Right renal pelvis (tissue), 4 donors: ENCODE data around the gene KCNH6. TPM values are rescaled to one million over a fixed set of nuclear protein-coding genes. Genes with fewer than 3 reads are reported as not detected.

Source experiments
- DNase-seq, 4 donors: peaks; one replicate each; pipeline ENCODE4 v3.0.0-alpha.2; 2013; ENCODE audit warnings: low read depth in 4 of 4, low spot score in 3 of 4, missing footprints in 1 of 4
- polyA plus RNA-seq, 4 donors: library from polyadenylated mRNA; unstranded; fragments of 120-200 nt; gene quantifications; one replicate each; pipeline ENCODE4 v1.2.1, GENCODE V29; 2013; ENCODE audit not compliant: insufficient read length in 4 of 4

The KCNH6 gene
- polyA plus RNA-seq, 4 donors: 1.4 to 2.2 (median 2.0) TPM

DNA sequence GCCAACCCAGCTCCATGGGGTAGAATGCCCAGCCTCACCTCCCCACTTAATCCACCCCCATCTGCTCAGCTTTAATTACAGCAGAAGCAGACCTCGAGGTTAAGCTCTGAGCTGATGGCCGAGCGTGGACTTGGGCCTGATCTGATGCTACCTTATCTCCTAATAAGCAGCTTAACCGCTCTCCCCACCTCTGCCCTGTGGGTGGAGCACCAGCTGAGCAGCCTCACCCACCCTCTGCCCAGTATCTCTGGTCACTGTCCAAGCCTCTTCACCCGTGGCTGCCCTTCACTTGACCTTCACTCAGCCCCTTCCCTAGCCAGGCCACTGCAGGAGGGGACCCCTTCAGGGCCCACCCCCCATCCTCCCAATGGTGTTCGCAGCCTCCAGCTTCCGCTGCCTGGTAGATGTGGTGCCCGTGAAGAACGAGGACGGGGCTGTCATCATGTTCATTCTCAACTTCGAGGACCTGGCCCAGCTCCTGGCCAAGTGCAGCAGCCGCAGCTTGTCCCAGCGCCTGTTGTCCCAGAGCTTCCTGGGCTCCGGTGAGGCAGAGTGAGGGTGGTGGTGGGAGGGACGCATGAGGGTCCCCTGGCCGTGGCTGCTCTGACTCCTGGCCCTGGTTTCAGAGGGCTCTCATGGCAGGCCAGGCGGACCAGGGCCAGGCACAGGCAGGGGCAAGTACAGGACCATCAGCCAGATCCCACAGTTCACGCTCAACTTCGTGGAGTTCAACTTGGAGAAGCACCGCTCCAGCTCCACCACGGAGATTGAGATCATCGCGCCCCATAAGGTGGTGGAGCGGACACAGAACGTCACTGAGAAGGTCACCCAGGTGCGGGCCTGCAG, 6.8 kb downstream of the KCNH6 start:
- DNase-seq: no peak

DNA sequence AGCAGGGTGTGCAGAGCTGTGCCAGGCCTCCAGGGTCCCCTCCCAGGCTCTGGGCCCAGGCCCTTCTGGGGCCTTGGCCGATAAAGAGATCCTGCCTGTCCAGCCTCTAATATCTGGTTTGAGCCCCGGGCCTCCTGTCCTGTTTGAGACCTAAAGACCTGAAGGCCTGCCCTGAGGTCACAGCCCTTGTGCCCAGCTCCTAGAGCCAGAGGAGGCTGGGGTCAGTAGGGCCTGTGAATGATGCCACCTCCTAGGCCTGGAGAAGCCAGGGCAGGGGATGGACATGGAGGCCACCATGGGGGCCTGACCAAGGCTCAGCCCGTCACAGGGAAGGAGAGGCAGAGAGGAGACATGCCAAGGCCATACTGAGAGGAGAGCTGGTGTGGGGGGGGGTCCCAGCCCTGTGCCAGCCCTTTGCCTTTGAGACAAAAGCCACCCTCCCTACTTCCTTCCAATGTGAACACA, 7.4 kb downstream of the KCNH6 start:
- DNase-seq: no peak

DNA sequence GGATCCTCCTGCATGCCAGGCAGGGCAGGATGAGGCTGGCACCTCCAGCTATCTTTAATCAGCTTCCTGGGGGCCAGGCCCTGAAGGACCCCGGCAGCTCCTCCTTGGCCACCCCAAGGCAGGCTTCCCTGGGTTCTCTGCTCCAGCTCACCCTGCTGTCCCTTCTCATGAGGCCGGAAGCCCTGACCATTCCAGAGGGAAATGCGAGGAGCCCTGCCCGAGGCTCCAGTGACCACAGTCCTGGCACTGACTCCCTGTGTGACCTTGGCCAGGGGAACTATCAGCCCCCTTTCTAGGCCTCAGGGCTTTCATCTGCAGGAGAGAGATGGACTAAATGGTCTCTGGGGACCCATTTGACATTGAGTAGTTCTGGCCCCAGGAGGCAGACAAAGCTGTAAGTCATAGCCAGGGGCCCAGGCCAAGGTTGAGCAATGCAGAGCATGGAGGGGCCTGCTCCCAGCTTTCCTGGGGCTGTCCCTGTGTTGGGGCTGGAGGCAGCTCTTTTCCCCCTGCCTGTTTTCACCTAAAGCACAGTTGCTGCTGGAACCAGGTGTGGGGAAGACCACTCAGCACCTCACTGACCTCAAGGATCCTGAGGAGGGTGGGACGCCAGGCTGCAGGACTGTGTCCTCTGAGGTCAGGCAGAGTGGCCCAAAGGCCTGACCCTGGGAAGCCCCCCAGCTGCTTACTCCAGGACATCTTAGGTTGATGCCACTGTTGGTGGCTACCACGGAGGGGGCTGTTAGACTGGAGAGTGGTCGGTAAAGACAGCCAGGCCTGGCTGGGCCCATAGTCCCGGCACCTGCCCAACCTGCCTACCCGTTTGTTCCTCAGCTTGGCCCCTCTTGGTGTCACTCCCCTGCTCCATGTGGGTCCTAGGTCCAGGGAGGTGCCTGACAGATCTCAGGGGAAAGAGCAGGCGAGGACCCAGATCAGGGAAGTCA, 8.1 kb downstream of the KCNH6 start:
- no peak for DNase-seq

DNA sequence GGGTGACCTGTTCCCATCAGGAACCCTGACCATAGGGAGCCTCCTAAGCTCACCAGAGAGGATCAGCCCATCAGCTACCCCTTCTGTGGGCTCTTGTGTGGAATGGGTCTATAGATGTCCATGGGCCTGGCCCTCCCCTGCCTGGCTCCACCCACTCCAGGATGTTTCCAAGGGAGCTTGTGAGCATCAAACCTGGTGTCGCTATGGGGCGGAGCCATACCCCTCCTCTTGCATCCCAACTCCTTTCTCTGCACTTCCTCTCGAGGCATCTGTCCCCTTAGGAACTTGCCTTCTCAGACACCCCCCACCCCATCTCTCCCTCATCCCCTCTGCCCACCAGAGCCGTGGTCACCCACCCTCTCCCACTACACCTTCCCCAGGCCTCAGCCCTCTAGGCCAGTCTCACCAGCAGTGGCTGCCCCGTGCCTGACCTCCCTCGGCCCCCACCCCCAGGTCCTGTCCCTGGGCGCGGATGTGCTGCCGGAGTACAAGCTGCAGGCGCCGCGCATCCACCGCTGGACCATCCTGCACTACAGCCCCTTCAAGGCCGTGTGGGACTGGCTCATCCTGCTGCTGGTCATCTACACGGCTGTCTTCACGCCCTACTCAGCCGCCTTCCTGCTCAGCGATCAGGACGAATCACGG, 10.4 kb downstream of the KCNH6 start:
- DNase-seq: no peak

DNA sequence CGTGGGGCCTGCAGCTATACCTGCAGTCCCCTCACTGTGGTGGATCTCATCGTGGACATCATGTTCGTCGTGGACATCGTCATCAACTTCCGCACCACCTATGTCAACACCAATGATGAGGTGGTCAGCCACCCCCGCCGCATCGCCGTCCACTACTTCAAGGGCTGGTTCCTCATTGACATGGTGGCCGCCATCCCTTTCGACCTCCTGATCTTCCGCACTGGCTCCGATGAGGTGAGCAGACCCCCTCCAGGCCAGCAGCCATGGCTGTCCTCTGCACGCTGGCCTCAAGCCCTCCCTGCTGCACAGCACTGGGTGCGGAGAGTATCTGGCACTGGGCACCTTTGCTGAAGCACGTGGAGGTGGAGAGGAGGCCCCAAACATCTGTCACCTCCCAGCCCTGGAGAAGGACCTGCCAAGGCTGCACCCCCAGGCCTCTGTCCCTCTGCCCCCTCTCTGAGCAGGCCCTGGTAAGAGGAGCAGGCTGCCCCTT, 11.0 kb downstream of the KCNH6 start:
- DNase-seq: no peak

DNA sequence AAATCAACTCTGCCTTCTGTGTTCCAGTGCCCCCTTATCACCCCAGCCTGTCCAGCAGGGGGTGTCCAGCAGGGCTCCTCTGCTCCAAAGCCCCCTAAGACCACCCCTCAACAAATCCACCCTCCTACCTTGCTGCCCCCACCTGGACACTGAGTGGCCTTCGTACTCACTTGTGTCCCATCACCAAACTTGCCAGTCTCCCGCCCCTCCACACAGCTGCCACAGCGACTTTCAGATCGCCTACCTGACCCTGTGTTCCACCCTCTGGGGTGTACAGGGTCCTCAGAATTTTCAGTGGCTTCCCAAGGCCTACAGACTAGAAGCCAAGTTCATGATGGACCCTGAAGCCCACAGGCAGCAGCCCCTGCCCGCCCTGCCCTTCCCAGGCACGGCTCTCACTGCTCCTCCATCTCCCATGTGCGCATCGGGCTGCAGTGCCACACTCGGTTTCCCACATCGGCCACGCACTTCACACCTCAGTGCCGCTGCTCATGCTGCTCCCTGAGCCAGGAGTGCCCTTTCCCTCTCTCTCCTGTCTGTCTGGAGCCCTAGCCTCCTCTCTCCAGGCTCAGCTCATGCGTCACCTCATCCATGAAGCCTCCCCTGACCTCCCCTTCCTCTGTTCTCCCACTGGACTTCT, 11.8 kb downstream of the KCNH6 start:
- DNase-seq: no peak

DNA sequence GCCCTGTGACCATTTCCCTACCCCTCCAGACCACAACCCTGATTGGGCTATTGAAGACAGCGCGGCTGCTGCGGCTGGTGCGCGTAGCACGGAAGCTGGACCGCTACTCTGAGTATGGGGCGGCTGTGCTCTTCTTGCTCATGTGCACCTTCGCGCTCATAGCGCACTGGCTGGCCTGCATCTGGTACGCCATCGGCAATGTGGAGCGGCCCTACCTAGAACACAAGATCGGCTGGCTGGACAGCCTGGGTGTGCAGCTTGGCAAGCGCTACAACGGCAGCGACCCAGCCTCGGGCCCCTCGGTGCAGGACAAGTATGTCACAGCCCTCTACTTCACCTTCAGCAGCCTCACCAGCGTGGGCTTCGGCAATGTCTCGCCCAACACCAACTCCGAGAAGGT, 12.5 kb downstream of the KCNH6 start:
- no peak for DNase-seq

DNA sequence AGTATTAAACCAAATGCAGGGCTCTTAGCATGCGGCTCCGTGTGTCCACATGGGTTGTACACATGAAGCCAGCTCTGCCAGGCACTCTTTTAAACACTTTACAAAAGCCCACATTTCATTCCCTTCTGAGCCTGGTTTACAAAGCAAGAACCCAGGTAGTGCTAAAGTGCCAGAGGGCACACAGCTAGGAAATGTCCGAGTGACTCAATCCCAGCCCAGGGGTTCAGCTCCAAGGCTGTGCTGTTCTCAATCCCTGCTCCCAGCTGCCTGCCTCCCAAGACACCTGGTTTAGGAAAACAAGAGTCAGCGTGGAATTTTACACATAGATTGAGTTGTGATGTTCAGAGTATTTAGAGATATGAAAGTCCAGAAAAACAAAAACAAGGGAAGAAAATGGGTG, 13.8 kb downstream of the KCNH6 start:
- DNase-seq: no peak

DNA sequence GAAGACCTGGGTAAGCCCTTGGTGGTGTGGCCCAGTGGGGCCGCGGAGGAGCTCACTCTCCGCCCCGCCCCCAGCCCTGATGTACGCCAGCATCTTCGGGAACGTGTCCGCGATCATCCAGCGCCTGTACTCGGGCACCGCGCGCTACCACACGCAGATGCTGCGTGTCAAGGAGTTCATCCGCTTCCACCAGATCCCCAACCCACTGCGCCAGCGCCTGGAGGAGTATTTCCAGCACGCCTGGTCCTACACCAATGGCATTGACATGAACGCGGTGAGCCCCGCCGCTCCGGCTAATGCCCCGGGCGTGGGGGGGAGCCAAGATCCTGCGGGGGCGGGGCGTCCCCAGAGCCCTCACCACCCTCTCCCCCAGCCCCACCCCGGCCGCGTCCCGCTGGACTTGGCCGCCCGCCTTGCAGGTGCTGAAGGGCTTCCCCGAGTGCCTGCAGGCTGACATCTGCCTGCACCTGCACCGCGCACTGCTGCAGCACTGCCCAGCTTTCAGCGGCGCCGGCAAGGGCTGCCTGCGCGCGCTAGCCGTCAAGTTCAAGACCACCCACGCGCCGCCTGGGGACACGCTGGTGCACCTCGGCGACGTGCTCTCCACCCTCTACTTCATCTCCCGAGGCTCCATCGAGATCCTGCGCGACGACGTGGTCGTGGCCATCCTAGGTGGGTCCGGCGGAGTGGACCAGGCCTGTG, 15.0 kb downstream of the KCNH6 start:
- no peak for DNase-seq

DNA sequence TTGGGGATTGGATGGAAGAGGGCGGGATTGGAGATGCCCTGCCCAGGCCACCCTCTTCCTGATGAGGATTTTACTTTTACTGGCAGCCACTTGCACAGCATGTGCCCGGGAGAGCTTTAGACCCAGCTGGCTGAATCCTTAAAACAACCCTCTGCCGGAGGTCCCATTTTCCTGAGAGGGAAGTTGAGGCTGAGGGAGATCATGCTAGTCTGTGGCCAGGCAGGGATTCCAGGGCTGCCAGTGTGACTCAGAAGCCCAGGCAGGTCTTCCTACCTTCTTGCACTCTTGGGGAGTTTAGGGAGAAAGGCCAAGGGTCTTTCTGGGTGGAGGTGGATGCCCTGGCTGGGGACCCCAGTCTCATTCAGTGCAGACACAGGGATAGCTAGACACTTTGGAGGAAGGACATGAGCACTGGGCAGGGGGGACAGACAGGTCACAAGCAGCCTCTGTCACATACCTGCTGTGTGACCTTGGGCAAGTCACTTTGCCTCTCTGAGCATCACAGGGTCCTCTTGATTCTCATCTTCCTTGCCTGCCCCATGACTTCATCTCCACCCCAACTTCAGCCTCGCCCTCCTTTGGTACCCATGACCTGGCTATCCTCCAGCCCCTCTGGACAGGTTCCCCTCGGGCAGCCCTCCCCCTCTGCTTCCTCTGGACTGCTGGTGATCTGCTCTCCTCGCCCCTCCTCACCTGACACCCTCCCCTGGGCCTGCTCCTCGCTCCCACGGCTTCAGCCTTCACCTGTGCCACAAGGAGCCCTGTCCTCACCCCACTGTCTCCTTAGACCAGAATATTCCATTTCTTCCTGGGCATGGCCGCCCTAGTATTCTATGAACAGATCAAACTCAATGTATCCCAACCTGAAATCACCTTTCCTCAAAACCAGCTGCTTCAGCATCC, 15.8 kb downstream of the KCNH6 start:
- DNase-seq: no peak

DNA sequence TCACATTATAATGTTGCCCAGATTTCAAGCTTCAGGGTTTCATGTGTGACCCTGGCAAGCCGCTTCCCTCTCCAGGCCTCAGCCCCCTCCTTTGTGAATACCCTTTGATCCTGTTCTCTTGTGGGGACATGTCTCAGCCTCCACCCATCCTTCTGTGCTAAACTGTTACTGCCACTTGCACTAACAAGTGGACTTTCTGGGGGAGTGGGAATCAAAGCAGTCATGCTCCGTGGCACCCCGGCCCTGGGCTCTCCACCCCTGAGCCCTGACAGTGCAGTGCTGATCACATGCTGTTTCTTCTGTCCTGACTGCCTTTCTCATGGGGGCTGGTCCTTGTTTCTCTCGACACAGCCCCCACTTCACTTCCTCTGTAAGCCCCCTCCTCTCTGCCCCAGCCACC, 17.4 kb downstream of the KCNH6 start:
- no peak for DNase-seq

DNA sequence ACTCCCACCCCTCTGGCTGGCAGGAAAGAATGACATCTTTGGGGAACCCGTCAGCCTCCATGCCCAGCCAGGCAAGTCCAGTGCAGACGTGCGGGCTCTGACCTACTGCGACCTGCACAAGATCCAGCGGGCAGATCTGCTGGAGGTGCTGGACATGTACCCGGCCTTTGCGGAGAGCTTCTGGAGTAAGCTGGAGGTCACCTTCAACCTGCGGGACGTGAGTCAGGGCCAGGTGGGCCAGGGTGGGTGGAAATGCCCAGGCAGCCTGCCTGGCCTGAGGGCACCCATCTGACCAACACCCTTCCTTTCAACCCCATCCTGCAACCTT, 19.0 kb downstream of the KCNH6 start:
- no peak for DNase-seq

DNA sequence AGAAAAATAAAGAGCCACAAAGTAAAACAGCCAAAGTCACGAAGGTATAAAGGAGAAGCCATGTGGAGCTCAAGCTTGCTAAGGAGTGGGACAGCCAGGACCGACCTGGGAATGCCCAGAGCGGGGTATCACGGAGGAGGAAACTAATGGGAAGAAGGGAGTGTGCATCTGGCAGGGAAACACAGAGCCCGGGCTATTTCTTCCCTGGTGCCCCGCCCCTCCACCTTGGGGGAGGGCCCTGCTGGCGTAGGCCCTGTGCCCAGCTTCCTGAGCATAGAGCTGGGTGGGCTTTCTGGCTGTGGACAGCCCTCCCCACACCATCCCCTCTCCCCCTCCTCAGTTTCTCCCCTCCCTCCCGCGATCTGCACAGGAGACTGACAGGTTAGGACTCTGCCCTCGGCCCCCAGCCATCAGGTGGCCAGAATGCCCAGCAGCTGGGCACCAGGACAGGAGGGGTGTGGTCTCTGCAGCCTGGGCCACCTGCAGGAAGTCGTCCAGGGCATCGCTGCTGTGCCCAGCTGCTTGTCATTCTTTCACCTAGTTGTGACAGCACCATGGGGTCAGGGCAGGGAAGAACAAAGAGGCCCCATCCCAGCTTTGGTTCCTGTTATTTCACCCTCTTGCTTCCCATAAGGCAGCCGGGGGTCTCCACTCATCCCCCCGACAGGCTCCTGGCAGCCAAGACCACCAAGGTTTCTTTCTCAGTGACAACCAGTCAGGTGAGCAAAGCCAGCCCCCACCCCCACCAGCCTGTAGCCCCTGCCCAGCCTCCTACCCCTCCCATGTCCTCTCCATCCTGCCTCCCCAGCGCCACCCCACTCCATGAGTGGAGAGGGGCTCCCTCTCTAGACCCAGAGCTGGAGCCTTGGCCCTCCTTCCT, 20.0 kb downstream of the KCNH6 start:
- no peak for DNase-seq

DNA sequence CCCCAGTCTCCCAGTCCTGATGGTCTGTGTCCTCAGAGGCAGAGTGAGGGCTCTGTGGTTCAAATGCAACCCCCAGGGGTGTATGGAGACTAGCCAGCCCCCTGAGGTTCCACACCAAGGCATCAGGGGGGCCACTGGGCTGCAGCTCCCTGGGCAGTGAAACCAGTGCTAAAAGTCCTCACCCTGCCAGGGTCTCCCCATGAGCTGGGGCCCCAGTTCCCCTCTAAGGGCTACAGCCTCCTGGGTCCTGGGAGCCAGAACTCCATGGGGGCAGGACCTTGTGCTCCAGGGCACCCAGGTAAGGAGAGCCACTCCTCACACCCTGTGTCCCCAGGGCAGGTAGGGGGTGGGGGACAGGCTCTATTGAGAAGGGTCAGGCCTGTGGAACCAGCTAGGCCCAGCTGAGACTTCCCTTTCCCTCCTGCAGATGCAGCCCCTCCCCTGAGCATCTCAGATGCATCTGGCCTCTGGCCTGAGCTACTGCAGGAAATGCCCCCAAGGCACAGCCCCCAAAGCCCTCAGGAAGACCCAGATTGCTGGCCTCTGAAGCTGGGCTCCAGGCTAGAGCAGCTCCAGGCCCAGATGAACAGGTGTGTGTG, 20.8 kb downstream of the KCNH6 start:
- DNase-seq: no peak

DNA sequence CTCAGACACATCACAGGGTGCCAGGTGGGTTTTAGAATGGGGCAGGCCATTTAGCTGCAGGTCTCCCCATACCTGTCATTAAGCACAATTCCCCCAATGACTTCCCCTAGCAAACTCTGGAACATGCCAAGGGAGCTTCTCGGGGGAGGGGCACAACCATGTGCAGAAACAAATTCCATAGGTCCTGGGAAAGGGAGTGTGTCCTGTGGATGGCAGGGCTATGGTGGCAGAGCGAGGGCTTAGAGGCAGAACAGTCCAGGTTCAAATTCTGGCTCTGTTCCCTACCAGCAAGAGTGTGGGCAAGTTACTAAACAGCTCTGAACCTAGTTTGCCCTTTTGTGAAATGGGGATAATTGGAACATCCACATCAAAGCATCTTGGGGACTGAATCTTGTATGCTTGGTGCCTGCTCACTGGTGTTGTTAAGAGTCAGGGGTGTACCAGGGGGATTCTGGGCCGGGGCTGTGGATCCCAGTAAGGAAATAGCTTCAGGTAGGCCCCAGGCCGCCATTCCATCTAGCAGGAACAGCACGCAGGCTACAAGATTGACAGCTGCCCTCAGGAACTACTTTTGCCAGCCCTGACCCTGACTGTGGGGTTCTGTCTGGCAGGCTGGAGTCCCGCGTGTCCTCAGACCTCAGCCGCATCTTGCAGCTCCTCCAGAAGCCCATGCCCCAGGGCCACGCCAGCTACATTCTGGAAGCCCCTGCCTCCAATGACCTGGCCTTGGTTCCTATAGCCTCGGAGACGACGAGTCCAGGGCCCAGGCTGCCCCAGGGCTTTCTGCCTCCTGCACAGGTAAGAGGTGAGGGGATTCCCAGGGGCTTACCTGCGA, 21.5 kb downstream of the KCNH6 start:
- DNase-seq: no peak

DNA sequence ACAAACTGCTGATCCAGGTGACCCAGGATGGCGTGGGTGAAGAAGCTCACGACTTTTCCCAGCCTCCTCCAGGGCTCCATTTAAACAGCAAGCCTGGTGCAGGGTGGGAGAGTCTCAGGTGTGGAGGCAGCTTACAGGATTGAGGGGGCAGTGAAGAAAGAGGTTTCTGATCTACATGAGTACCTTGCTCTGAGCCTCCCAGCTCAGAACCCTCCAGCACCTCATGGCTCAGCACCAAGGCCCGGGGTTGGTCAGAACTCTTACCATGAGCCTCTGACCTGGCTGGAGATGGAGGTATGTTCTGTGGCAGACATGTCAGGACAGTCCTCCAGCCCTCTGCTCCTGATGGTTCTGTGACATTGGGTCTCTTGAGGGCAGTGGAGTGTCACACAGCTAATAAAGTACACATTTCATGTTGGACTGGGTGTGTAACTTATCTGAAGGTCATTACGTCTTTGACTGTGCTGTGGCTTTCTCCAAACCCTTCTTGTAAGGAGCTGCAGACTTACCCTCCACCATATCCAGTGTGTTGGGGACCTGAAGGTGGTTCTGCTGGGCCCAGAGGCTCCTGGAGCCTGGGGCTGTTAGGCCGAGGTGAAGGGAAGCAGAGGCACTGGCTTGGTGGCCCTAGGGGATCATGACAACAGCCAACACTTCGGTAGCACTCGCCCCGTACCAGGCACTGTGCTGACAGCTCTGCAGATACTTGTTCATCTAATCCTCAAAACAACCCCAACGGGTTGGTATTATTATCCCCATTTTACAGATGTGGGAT, 23.3 kb downstream of the KCNH6 start:
- no peak for DNase-seq
